SK-N-MC (cell line): ENCODE data around the gene FTH1.

Source experiments
- EZH2 ChIP-seq: fragments of 200-600 bp; sonication (generic); IDR thresholded peaks from one replicate; pipeline ENCODE4 v1.6.1; 2017; ENCODE audit warnings: antibody characterized with exemption
- POLR2AphosphoS5 ChIP-seq: IDR thresholded peaks from 2 replicates; pipeline ENCODE4 v1.6.1; 2012; ENCODE audit warnings: mild to moderate bottlenecking, low read depth, low read length, borderline replicate concordance

- TF ChIP-seq EZH2 (no peak), POLR2AphosphoS5 (no peak)
Measured at GRCh38 chr11:62013537-62014476, 46.4 kb upstream of the FTH1 start.
